Ovary (tissue), 3 donors: ENCODE data around the gene HMBS.

Experiments
- CTCF ChIP-seq, 3 donors: fragments of 450-650 bp in 2 of 3; fragments of 200-600 bp in 1 of 3; IDR thresholded peaks; one replicate each; pipeline versions ENCODE4 v1.5.1 to v1.8.0; 2016 to 2022; ENCODE audit warnings: antibody characterized with exemption in 3 of 3, mild to moderate bottlenecking in 1 of 3
- POLR2A ChIP-seq: fragments of 450-650 bp; IDR thresholded peaks from one replicate; pipeline ENCODE4 v1.6.1; 2017; ENCODE audit warnings: antibody characterized with exemption, mild to moderate bottlenecking, moderate library complexity
- donor health status: DM: no; HTN: no; CAD: no.

GRCh38 chr11:119126675-119127268 is 42.1 kb downstream of the HMBS start:
- TF ChIP-seq CTCF (IDR thresholded peaks at IDR 0.05) (no peak), POLR2A (no peak)
